ENCODE measurements around the gene COL4A1.

COL4A1 gene

GRCh38 chr13:110341445-110342244 is 34.7 kb upstream of the COL4A1 start:
- in situ Hi-C loops (cut with MboI; ENCODE audit: low sequenced_read_pairs), result no loop called here

- in situ Hi-C loops (cut with MboI; ENCODE audit: low sequenced_read_pairs), result no loop called here
Measured at GRCh38 chr13:110340812-110341444, 34.0 kb upstream of the COL4A1 start.

- in situ Hi-C loops (cut with MboI; ENCODE audit: low sequenced_read_pairs), result no loop called here
Measured at GRCh38 chr13:110339975-110340550, 33.1 kb upstream of the COL4A1 start.

- in situ Hi-C loops (cut with MboI; ENCODE audit: low sequenced_read_pairs), result no loop called here
Measured at GRCh38 chr13:110339263-110339662, 32.3 kb upstream of the COL4A1 start.

GRCh38 chr13:110338441-110339101 is 31.6 kb upstream of the COL4A1 start:
- in situ Hi-C loops (cut with MboI; ENCODE audit: low sequenced_read_pairs), result no loop called here

GRCh38 chr13:110337247-110337646 is 30.3 kb upstream of the COL4A1 start:
- in situ Hi-C loops (cut with MboI; ENCODE audit: low sequenced_read_pairs), result no loop called here

GRCh38 chr13:110336681-110337080 is 29.7 kb upstream of the COL4A1 start:
- in situ Hi-C loops (cut with MboI; ENCODE audit: low sequenced_read_pairs), result no loop called here

- in situ Hi-C loops (cut with MboI; ENCODE audit: low sequenced_read_pairs), result no loop called here
Measured at GRCh38 chr13:110336108-110336507, 29.2 kb upstream of the COL4A1 start.

GRCh38 chr13:110334841-110335490 is 28.0 kb upstream of the COL4A1 start:
- in situ Hi-C loops (cut with MboI; ENCODE audit: low sequenced_read_pairs), result no loop called here

GRCh38 chr13:110334256-110334655 is 27.3 kb upstream of the COL4A1 start:
- in situ Hi-C loops (cut with MboI; ENCODE audit: low sequenced_read_pairs), result no loop called here

GRCh38 chr13:110333837-110334236 is 26.9 kb upstream of the COL4A1 start:
- in situ Hi-C loops (cut with MboI; ENCODE audit: low sequenced_read_pairs), result no loop called here

- in situ Hi-C loops (cut with MboI; ENCODE audit: low sequenced_read_pairs), result no loop called here
Measured at GRCh38 chr13:110332750-110333149, 25.8 kb upstream of the COL4A1 start.

GRCh38 chr13:110331362-110331761 is 24.4 kb upstream of the COL4A1 start:
- in situ Hi-C loops (cut with MboI; ENCODE audit: low sequenced_read_pairs), result no loop called here

- in situ Hi-C loops (cut with MboI; ENCODE audit: low sequenced_read_pairs), result no loop called here
Measured at GRCh38 chr13:110330491-110331011, 23.6 kb upstream of the COL4A1 start.

- in situ Hi-C loops (cut with MboI; ENCODE audit: low sequenced_read_pairs), result no loop called here
Measured at GRCh38 chr13:110329798-110330461, 23.0 kb upstream of the COL4A1 start.

GRCh38 chr13:110329258-110329657 is 22.3 kb upstream of the COL4A1 start:
- in situ Hi-C loops (cut with MboI; ENCODE audit: low sequenced_read_pairs), result no loop called here

- in situ Hi-C loops (cut with MboI; ENCODE audit: low sequenced_read_pairs), result no loop called here
Measured at GRCh38 chr13:110328573-110328972, 21.6 kb upstream of the COL4A1 start.

- in situ Hi-C loops (cut with MboI; ENCODE audit: low sequenced_read_pairs), result no loop called here
Measured at GRCh38 chr13:110327051-110327721, 20.2 kb upstream of the COL4A1 start.

- in situ Hi-C loops (cut with MboI; ENCODE audit: low sequenced_read_pairs), result no loop called here
Measured at GRCh38 chr13:110326263-110326904, 19.4 kb upstream of the COL4A1 start.

Measured in HL-60/S4 (cell line).